Neural cell (in vitro differentiated cells): ENCODE measurements around the gene ABHD16B. TPM values are rescaled to one million over a fixed set of nuclear protein-coding genes. Genes with fewer than 3 reads are reported as not detected.

ENCODE experiments used
- H2AFZ ChIP-seq: fragments of 200-600, 300-800 bp; sonication (generic), shearing (Covaris generic); 2 replicates; pipeline ENCODE4 v1.6.0; 2014; ENCODE audit warnings: low read depth, mild to moderate bottlenecking, antibody characterized with exemption, low read length, moderate library complexity
- H3F3A ChIP-seq: fragments of 200-600 bp; shearing (Covaris generic); 2 replicates; pipeline ENCODE4 v1.6.1; 2016; ENCODE audit warnings: mild to moderate bottlenecking, moderate library complexity, mixed read lengths, antibody characterized with exemption, low read length; ENCODE audit not compliant: insufficient read depth, poor library complexity, severe bottlenecking
- H3K27ac ChIP-seq: fragments of 200-600, 300-800 bp; sonication (generic), shearing (Covaris generic); 2 replicates; pipeline ENCODE4 v1.5.1; 2014; ENCODE audit warnings: mild to moderate bottlenecking, low read length, moderate library complexity
- H3K27me3 ChIP-seq: fragments of 300-800, 200-600 bp; sonication (generic), shearing (Covaris generic); 2 replicates; pipeline ENCODE4 v1.6.0; 2014; ENCODE audit warnings: mild to moderate bottlenecking, low read depth, low read length, moderate library complexity; ENCODE audit not compliant: insufficient read depth
- H3K36me3 ChIP-seq: fragments of 300-800, 200-600 bp; sonication (generic), shearing (Covaris generic); 2 replicates; pipeline ENCODE4 v1.5.1; 2014; ENCODE audit warnings: mild to moderate bottlenecking, antibody characterized with exemption, low read length, moderate library complexity; ENCODE audit not compliant: insufficient read depth
- H3K4me2 ChIP-seq: fragments of 300-800, 200-600 bp; sonication (generic), shearing (Covaris generic); 2 replicates; pipeline ENCODE4 v1.6.0; 2014; ENCODE audit warnings: mild to moderate bottlenecking, low read length
- H3K4me3 ChIP-seq: fragments of 300-800, 200-600 bp; sonication (generic), shearing (Covaris generic); 2 replicates; pipeline ENCODE4 v1.5.1; 2014; ENCODE audit warnings: mild to moderate bottlenecking, low read length, moderate library complexity
- H3K79me2 ChIP-seq: fragments of 200-600 bp; shearing (Covaris generic); replicated peaks from 2 replicates; pipeline ENCODE4 v1.6.0; 2014; ENCODE audit warnings: mild to moderate bottlenecking, low read length, moderate library complexity; ENCODE audit not compliant: insufficient read depth
- H3K9ac ChIP-seq: fragments of 300-800, 200-600 bp; sonication (generic), shearing (Covaris generic); 2 replicates; pipeline ENCODE4 v1.6.1; 2016; ENCODE audit warnings: mild to moderate bottlenecking, low read length, mixed read lengths
- H3K9me2 ChIP-seq: fragments of 200-600 bp; shearing (Covaris generic); 2 replicates; pipeline ENCODE4 v1.6.1; 2016; ENCODE audit warnings: mild to moderate bottlenecking, low read length, mixed read lengths; ENCODE audit not compliant: insufficient read depth
- H3K9me3 ChIP-seq: fragments of 200-600, 300-800 bp; sonication (generic), shearing (Covaris generic); 2 replicates; pipeline ENCODE4 v1.6.1; 2016; ENCODE audit warnings: mild to moderate bottlenecking, mixed run types, low read length, moderate library complexity, mixed read lengths
- H4K20me1 ChIP-seq: fragments of 200-600 bp; shearing (Covaris generic); 2 replicates; pipeline ENCODE4 v1.6.1; 2016; ENCODE audit warnings: mild to moderate bottlenecking, mixed run types; ENCODE audit not compliant: insufficient read depth
- CTCF ChIP-seq: fragments of 450-650 bp; IDR thresholded peaks from 2 replicates; pipeline ENCODE4 v1.5.1; 2014; ENCODE audit warnings: antibody characterized with exemption, mild to moderate bottlenecking, moderate library complexity; ENCODE audit not compliant: poor library complexity, severe bottlenecking
- EP300 ChIP-seq: fragments of 450-650 bp; conservative IDR thresholded peaks from 2 replicates; pipeline ENCODE4 v1.6.1; 2014; ENCODE audit warnings: antibody characterized with exemption, mild to moderate bottlenecking, moderate library complexity; ENCODE audit not compliant: poor library complexity, severe bottlenecking
- EZH2 ChIP-seq: fragments of 200-600, 300-800 bp; shearing (Covaris generic), sonication (generic); IDR thresholded peaks from 2 replicates; pipeline ENCODE4 v1.6.1; 2014; ENCODE audit warnings: antibody characterized with exemption, low read length, borderline replicate concordance, mild to moderate bottlenecking; ENCODE audit not compliant: insufficient read depth, poor library complexity, severe bottlenecking
- MXI1 ChIP-seq: fragments of 450-650 bp; conservative IDR thresholded peaks from 2 replicates; pipeline ENCODE4 v1.6.1; 2014; ENCODE audit warnings: antibody characterized with exemption, mild to moderate bottlenecking; ENCODE audit not compliant: poor library complexity, severe bottlenecking
- POLR2AphosphoS5 ChIP-seq: IDR thresholded peaks from 2 replicates; pipeline ENCODE4 v1.6.1; 2012
- RAD21 ChIP-seq: fragments of 450-650 bp; conservative IDR thresholded peaks from 2 replicates; pipeline ENCODE4 v1.6.1; 2014; ENCODE audit warnings: antibody characterized with exemption, mild to moderate bottlenecking, moderate library complexity
- REST ChIP-seq: IDR thresholded peaks from 2 replicates; pipeline ENCODE4 v1.6.1; 2012; ENCODE audit warnings: borderline replicate concordance
- SMC3 ChIP-seq: fragments of 450-650 bp; conservative IDR thresholded peaks from 2 replicates; pipeline ENCODE4 v1.6.1; 2014; ENCODE audit warnings: antibody characterized with exemption, mild to moderate bottlenecking, moderate library complexity; ENCODE audit not compliant: poor library complexity
- TAF1 ChIP-seq: IDR thresholded peaks from 2 replicates; pipeline ENCODE4 v1.6.1; 2012; ENCODE audit warnings: low read depth
- polyA plus RNA-seq: library from polyadenylated mRNA; depleted of rRNA; stranded (reverse); fragments of >200 nt; gene quantifications from 2 replicates; pipeline ENCODE4 v1.2.3, GENCODE V29; 2014

The ABHD16B gene
- polyA plus RNA-seq, 1 donor from 2014 or later = not detected

GRCh38 chr20:63815615-63816253 lies 45.6 kb upstream of the ABHD16B start:
- H3K9me3 ChIP-seq = no peaks in the 10 kb centered on the region
- no peaks in the 10 kb centered on the region for H3F3A ChIP-seq
- peaks cover 24% of the 10 kb centered on the region for H3K79me2 ChIP-seq
- no peak overlapping the region for H3K27ac ChIP-seq
- TF ChIP-seq TAF1 (no peak), SMC3 (no peak), POLR2AphosphoS5 (no peak), REST (no peak), CTCF (no peak), EZH2 (no peak), EP300 (no peak), MXI1 (no peak), RAD21 (no peak)
- H3K27me3 ChIP-seq = no peaks in the 10 kb centered on the region
- no peaks in the 10 kb centered on the region for H4K20me1 ChIP-seq
- H3K4me2 ChIP-seq = no peak overlapping the region
- H3K4me3 ChIP-seq = no peak overlapping the region
- no peaks in the 10 kb centered on the region for H3K36me3 ChIP-seq
- no peak overlapping the region for H2AFZ ChIP-seq
- H3K9me2 ChIP-seq = no peaks in the 10 kb centered on the region
- H3K9ac ChIP-seq = no peak overlapping the region

- Histone ChIP-seq H3K27me3 (no peaks in the 10 kb centered on the region), H3K79me2 (peaks cover 33% of the 10 kb centered on the region), H4K20me1 (no peaks in the 10 kb centered on the region), H3K9me2 (no peaks in the 10 kb centered on the region), H3K4me2 (no peak overlapping the region), H3K9me3 (no peaks in the 10 kb centered on the region), H2AFZ (no peak overlapping the region), H3K4me3 (no peak overlapping the region), H3F3A (no peaks in the 10 kb centered on the region), H3K27ac (no peak overlapping the region), H3K36me3 (no peaks in the 10 kb centered on the region), H3K9ac (no peak overlapping the region)
- no peak for TF ChIP-seq CTCF
- TF ChIP-seq TAF1 = no peak
- no peak for TF ChIP-seq EP300
- TF ChIP-seq RAD21 = no peak
- TF ChIP-seq MXI1 = no peak
These were observed 41.9 kb upstream of the ABHD16B start for GRCh38 chr20:63819224-63819921.
